Calu3 (cell line): ENCODE results near the gene TFF3. TPM values are rescaled to one million over a fixed set of nuclear protein-coding genes. Genes with fewer than 3 reads are reported as not detected.

Experiments
- BruUV-seq: library from RNA; stranded (reverse); fragments of 400-500 nt; replicated peaks from 2 replicates; lab custom pipeline; 2021; lab: Mats Ljungman, UMichigan
- CTCF ChIA-PET: fragments of 300-600 bp; sonication (Branson Sonifier 250); formaldehyde crosslinking; loops from one replicate; lab custom pipeline; 2022; ENCODE audit warnings: antibody characterized with exemption; lab: Charles Lee
- DNase-seq: peaks from one replicate; pipeline ENCODE4 v3.0.0; 2022
- H3K27ac Mint-ChIP-seq: one replicate; pipeline ENCODE4 v1.8.0; 2022; ENCODE audit warnings: mixed read lengths; ENCODE audit not compliant: unreplicated experiment
- H3K27me3 Mint-ChIP-seq: one replicate; pipeline ENCODE4 v1.8.0; 2022; ENCODE audit warnings: mixed read lengths; ENCODE audit not compliant: unreplicated experiment
- H3K36me3 Mint-ChIP-seq: one replicate; pipeline ENCODE4 v1.8.0; 2022; ENCODE audit warnings: mild to moderate bottlenecking, moderate library complexity, mixed read lengths; ENCODE audit not compliant: insufficient read depth, unreplicated experiment
- H3K4me1 Mint-ChIP-seq: one replicate; pipeline ENCODE4 v1.8.0; 2022; ENCODE audit warnings: mild to moderate bottlenecking, low read depth, mixed read lengths; ENCODE audit not compliant: unreplicated experiment
- H3K4me3 Mint-ChIP-seq: one replicate; pipeline ENCODE4 v1.8.0; 2022; ENCODE audit warnings: mild to moderate bottlenecking, low read depth, moderate library complexity, mixed read lengths; ENCODE audit not compliant: unreplicated experiment
- H3K9me3 Mint-ChIP-seq: one replicate; pipeline ENCODE4 v1.8.0; 2022; ENCODE audit warnings: low read depth, mixed read lengths; ENCODE audit not compliant: unreplicated experiment
- intact Hi-C: fragments of 100-400 bp; cut with micrococcal nuclease; formaldehyde crosslinking; loops from one replicate; pipeline ENCODE4 v1.10.0; 2022; ENCODE audit not compliant: unreplicated experiment
- total RNA-seq: library from RNA; stranded (reverse); gene quantifications from 2 replicates; pipeline ENCODE4 v1.2.3, GENCODE V29; 2022
- TF ChIP-seq, protein P1 (sequence below): fragments of 200-600 bp; IDR thresholded peaks from one replicate; pipeline ENCODE4 v1.8.0; 2022; ENCODE audit warnings: antibody characterized with exemption; ENCODE audit not compliant: unreplicated experiment

TFF3 gene
- total RNA-seq, 1 experiment from 2014 or later = not detected

DNA sequence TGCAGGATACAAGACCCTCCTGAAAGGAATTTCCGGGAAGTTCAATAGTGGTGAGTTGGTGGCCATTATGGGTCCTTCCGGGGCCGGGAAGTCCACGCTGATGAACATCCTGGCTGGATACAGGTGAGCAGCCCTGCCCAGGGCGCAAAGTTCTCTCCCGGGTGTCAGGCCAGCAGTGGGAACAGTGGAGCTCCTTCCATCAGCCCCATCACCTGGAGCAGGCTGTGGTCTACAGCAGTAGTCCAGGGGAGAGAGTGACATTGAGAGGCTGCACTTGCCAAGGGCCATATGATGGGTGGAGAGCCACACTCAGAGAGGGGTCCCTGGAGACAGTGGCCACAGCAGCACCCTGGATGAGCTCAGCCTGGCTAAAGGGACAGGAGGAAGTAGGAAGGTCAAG is 44.1 kb downstream of the TFF3 start:
- intact Hi-C loops = no loop called here
- Mint-ChIP-seq H3K4me3 (no peak overlapping the region), H3K27ac (no peak overlapping the region), H3K9me3 (no peaks in the 10 kb centered on the region), H3K36me3 (no peaks in the 10 kb centered on the region), H3K4me1 (no peaks in the 10 kb centered on the region), H3K27me3 (peaks cover 45% of the 10 kb centered on the region)
- no TSS peak for BruUV-seq
- TF ChIP-seq, protein P1, sequence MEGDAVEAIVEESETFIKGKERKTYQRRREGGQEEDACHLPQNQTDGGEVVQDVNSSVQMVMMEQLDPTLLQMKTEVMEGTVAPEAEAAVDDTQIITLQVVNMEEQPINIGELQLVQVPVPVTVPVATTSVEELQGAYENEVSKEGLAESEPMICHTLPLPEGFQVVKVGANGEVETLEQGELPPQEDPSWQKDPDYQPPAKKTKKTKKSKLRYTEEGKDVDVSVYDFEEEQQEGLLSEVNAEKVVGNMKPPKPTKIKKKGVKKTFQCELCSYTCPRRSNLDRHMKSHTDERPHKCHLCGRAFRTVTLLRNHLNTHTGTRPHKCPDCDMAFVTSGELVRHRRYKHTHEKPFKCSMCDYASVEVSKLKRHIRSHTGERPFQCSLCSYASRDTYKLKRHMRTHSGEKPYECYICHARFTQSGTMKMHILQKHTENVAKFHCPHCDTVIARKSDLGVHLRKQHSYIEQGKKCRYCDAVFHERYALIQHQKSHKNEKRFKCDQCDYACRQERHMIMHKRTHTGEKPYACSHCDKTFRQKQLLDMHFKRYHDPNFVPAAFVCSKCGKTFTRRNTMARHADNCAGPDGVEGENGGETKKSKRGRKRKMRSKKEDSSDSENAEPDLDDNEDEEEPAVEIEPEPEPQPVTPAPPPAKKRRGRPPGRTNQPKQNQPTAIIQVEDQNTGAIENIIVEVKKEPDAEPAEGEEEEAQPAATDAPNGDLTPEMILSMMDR = no peak
- no peak for DNase-seq
- CTCF ChIA-PET = no interaction called here

DNA sequence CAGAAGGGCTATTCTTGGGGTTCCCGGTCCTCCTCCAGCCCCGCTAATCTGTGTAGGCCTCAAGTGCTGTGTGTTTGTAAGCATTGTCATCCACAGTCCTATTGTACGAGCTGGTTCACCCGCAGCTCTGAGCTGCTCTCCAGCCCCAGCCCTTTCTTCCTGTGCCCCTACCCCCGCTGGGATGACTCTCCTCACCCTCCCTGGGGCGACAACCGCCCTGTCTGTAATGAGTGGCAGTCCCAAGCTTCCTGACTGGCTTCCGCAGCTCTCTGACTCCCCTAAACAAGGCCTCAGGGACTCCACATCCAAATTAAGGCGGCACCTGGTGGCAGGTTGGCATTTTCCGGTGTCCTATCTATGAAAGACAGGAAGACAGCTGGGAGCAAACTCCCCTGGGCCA is 45.8 kb downstream of the TFF3 start:
- H3K9me3 Mint-ChIP-seq = no peaks in the 10 kb centered on the region
- DNase-seq = no peak
- H3K27ac Mint-ChIP-seq = no peak overlapping the region
- H3K27me3 Mint-ChIP-seq = peaks cover 60% of the 10 kb centered on the region
- no peak overlapping the region for H3K4me3 Mint-ChIP-seq
- H3K4me1 Mint-ChIP-seq = no peaks in the 10 kb centered on the region
- intact Hi-C loops = no loop called here
- BruUV-seq = no TSS peak
- H3K36me3 Mint-ChIP-seq = no peaks in the 10 kb centered on the region
- CTCF ChIA-PET = interaction anchor here (0.8 kb wide), 1 partner anchor 124 kb away, joined by 6 read pairs; no protein-coding TSS in a partner anchor
- TF ChIP-seq, protein P1 = no peak

DNA sequence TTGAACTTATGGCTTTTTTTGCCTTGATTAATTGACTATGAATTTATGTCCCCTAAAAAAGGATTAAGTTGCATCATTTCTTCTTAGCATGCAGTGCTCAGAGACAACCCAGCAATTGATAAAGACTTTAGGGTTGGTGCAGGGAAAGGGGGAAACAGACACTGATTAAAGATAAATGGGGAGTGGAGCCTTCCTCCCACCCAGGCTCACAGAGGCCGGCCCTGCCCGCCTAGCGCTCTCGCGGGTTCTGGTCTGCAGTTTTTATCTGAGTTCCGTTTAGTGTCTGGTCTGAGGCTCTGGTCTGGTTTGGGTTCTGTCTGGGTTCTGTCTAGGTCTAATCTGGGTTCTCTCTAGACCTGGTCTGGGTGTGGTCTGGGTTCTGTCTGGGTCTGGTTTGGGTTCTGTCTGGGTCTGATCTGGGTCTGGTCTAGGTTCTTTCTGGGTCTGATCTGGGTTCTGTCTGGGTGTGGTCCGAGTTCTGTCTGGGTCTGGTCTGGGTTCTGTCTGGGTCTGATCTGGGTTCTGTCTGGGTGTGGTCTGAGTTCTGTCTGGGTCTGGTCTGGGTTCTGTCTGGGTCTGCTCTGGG is 48.1 kb downstream of the TFF3 start:
- TF ChIP-seq, protein P1 = no peak
- Mint-ChIP-seq H3K4me1 (no peaks in the 10 kb centered on the region), H3K9me3 (no peaks in the 10 kb centered on the region), H3K27ac (no peak overlapping the region), H3K36me3 (no peaks in the 10 kb centered on the region), H3K27me3 (peaks cover 68% of the 10 kb centered on the region), H3K4me3 (no peak overlapping the region)
- BruUV-seq = no TSS peak
- intact Hi-C loops = no loop called here
- DNase-seq = no peak
- CTCF ChIA-PET = no interaction called here

DNA sequence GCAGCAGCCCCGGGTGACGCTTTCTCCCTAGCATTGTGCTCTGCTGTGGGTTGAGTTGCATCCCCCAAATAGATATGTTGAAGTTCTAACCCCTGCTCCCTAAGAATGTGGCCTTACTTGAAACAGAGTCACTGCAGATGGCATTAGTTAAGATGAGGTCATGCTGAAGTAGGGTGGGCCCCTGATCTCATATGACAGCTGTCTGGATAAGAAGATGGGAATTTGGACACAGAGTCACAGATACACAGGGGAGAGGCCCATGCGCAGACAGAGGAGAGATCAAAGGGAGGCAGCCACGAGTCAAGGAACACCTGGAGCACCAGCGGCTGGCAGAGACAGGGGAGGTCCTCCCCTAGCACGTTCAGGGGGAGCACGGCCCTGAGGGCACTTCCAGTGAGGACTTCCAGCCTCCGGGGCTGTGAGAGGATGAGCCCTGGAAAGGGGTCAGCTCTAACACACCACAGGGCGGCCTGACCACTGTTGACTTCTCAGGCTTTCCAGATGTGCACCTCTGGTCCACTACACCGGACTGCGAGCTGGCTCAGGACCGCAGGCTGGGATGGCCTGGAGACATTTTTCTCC is 49.9 kb downstream of the TFF3 start:
- CTCF ChIA-PET = no interaction called here
- no peak overlapping the region for H3K4me3 Mint-ChIP-seq
- peaks cover 56% of the 10 kb centered on the region for H3K27me3 Mint-ChIP-seq
- H3K36me3 Mint-ChIP-seq = no peaks in the 10 kb centered on the region
- no peak for DNase-seq
- no TSS peak for BruUV-seq
- intact Hi-C loops = no loop called here
- H3K9me3 Mint-ChIP-seq = no peaks in the 10 kb centered on the region
- no peak overlapping the region for H3K27ac Mint-ChIP-seq
- TF ChIP-seq, protein P1 = no peak
- H3K4me1 Mint-ChIP-seq = no peaks in the 10 kb centered on the region
